ENCODE results near the gene SV2C. TPM values are rescaled to one million over a fixed set of nuclear protein-coding genes. Genes with fewer than 3 reads are reported as not detected.
"Not testable (repeated sequence)": the region's sequence is repeated elsewhere in the genome, so short reads cannot be mapped to it uniquely, and the experiment has no call there.

Gene SV2C
- total RNA-seq, result under 1 TPM; 0.02 to 0.10 TPM

DNA sequence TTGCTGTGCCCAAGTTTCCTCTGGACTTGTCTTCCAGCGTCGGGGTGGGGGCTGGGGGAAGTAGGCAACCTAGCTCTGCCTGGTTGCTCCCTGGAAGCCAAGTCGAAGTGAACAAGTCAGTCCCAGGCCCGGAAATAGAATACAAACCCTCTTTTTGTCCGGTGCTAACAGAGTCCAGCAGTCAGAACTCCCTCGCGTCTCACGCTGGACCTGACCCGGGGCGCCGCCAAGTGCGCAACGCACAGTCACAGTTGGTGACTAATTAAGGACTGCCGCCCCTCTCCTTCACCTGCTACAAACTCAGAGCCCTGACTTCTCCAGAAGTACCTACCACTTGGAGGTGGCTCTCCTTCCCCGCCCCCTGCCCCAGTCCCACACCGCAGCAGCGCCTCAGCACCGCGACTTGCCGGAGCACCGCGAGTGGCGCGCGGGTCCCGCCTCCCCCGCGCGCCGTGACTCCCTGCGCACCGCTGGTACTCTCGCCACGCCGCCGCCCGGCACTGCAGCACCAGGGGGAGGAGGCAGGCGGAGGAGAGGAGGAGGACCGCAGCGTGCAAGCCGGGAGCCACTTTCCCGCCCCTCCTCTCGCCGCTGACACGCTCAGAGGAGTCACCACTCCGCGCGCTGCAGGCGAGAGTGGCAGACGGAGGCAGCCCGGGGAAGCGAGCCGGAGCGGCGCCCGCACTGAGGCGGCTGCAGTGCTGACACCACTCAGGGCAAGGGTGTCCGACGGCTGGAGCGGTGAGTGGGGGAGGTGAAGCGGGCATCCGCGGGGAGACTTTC is at the start of gene SV2C:
Gene SV2C, plus strand, starts transcription at position 612 of the 783 bp plus-strand sequence. CDS start 48,368 bp downstream, outside the sequence.
- peaks cover 28% of the 10 kb centered on the region for H3K4me1 Mint-ChIP-seq (ENCODE audit: low read depth)
- H3K4me3 Mint-ChIP-seq, result peak within 1 kb of the TSS; percentile 69
- no peaks in the 10 kb centered on the region for H3K36me3 Mint-ChIP-seq
- CTCF ChIA-PET, result interaction anchor here (0.8 kb wide), 1 partner anchor 24 kb away, joined by 3 read pairs; no protein-coding TSS in a partner anchor
- POLR2A ChIA-PET, result no interaction called here
- H3K9me3 Mint-ChIP-seq, result no peaks in the 10 kb centered on the region
- H3K27ac Mint-ChIP-seq, result no peak within 1 kb of the TSS
- peaks cover 64% of the 10 kb centered on the region for H3K27me3 Mint-ChIP-seq
- peak; percentile 68 for DNase-seq
- intact Hi-C loops (cut with micrococcal nuclease), result no loop called here

- CTCF ChIA-PET; H3K27ac Mint-ChIP-seq; H3K36me3 Mint-ChIP-seq; intact Hi-C loops (cut with micrococcal nuclease); POLR2A ChIA-PET; H3K4me1 Mint-ChIP-seq (ENCODE audit: low read depth); H3K9me3 Mint-ChIP-seq: not testable (repeated sequence)
- peaks cover 16% of the 10 kb centered on the region for H3K27me3 Mint-ChIP-seq
- peak overlapping the region; percentile 54 for H3K4me3 Mint-ChIP-seq
- DNase-seq, result peak; percentile 36
These were observed 45.4 kb upstream of the SV2C start for GRCh38 chr5:76037736-76038151.

- CTCF ChIA-PET, result no interaction called here
- POLR2A ChIA-PET, result no interaction called here
- H3K36me3 Mint-ChIP-seq, result no peaks in the 10 kb centered on the region
- DNase-seq, result no peak
- peaks cover 18% of the 10 kb centered on the region for H3K27me3 Mint-ChIP-seq
- no peak overlapping the region for H3K4me3 Mint-ChIP-seq
- H3K27ac Mint-ChIP-seq, result no peak overlapping the region
- intact Hi-C loops (cut with micrococcal nuclease), result no loop called here
- peaks cover 2% of the 10 kb centered on the region for H3K9me3 Mint-ChIP-seq
- H3K4me1 Mint-ChIP-seq (ENCODE audit: low read depth), result peaks cover 7% of the 10 kb centered on the region
These were observed 45.0 kb upstream of the SV2C start for GRCh38 chr5:76038212-76038611.

DNA sequence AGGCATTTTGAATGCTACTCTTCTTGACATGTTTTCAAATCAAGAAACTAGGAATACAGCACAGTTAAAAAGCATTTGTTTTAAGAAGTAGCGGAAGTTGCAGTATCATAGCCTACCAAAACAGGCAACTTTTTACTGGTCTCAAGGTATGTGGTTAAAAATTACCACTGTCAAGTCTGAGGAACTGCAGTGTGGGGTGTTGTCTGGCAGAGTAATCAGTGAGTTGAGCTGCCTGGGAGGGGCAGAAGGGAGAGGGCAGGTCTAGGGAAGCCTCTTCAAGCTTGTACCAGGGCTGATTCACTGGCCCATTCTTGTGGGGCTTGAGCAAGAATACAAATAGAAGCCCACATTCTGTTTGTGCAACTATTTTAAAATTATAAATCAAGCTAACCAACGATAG is 42.4 kb upstream of the SV2C start:
- ChIA-PET CTCF (no interaction called here), POLR2A (no interaction called here)
- no peak for DNase-seq
- H3K4me1 Mint-ChIP-seq (ENCODE audit: low read depth), result peaks cover 7% of the 10 kb centered on the region
- H3K27me3 Mint-ChIP-seq, result peaks cover 21% of the 10 kb centered on the region
- H3K27ac Mint-ChIP-seq, result no peak overlapping the region
- intact Hi-C loops (cut with micrococcal nuclease), result no loop called here
- H3K4me3 Mint-ChIP-seq, result no peak overlapping the region
- no peaks in the 10 kb centered on the region for H3K36me3 Mint-ChIP-seq
- no peaks in the 10 kb centered on the region for H3K9me3 Mint-ChIP-seq

GRCh38 chr5:76041863-76042262 is 41.3 kb upstream of the SV2C start:
- Mint-ChIP-seq H3K4me1 (ENCODE audit: low read depth) (peaks cover 7% of the 10 kb centered on the region), H3K4me3 (no peak overlapping the region), H3K27ac (no peak overlapping the region), H3K27me3 (peaks cover 27% of the 10 kb centered on the region), H3K9me3 (no peaks in the 10 kb centered on the region), H3K36me3 (no peaks in the 10 kb centered on the region)
- ChIA-PET CTCF (no interaction called here), POLR2A (no interaction called here)
- peak; percentile 17 for DNase-seq
- intact Hi-C loops (cut with micrococcal nuclease), result no loop called here

DNA sequence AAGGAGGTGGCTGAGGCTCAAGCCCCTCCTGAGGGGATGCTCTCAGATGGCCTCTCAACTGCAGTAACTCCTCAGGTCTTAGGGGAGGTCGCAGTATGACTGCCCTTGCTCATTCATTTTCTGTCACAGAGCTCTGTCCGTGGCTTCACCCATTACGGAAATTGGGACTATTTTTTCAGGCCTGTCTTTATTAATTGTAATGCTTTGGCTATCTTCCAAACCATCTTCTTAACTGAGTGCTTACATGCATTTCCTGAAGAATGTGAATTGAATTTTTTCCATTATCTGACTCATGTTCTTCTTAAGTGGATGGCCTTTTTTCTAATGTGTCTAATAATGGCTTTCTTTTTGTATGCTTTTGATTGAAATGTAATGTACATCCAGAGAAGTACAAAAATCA is 36.4 kb upstream of the SV2C start:
- POLR2A ChIA-PET, result no interaction called here
- H3K36me3 Mint-ChIP-seq, result no peaks in the 10 kb centered on the region
- CTCF ChIA-PET, result no interaction called here
- intact Hi-C loops (cut with micrococcal nuclease), result no loop called here
- DNase-seq, result no peak
- no peaks in the 10 kb centered on the region for H3K4me1 Mint-ChIP-seq (ENCODE audit: low read depth)
- H3K27ac Mint-ChIP-seq, result no peak overlapping the region
- peaks cover 30% of the 10 kb centered on the region for H3K27me3 Mint-ChIP-seq
- no peak overlapping the region for H3K4me3 Mint-ChIP-seq
- no peaks in the 10 kb centered on the region for H3K9me3 Mint-ChIP-seq

- Mint-ChIP-seq H3K36me3 (no peaks in the 10 kb centered on the region), H3K9me3 (no peaks in the 10 kb centered on the region), H3K4me3 (no peak overlapping the region), H3K27me3 (peaks cover 20% of the 10 kb centered on the region), H3K4me1 (ENCODE audit: low read depth) (no peaks in the 10 kb centered on the region), H3K27ac (no peak overlapping the region)
- intact Hi-C loops (cut with micrococcal nuclease), result no loop called here
- POLR2A ChIA-PET, result no interaction called here
- DNase-seq, result no peak
- CTCF ChIA-PET, result no interaction called here
These were observed 33.0 kb upstream of the SV2C start for GRCh38 chr5:76050134-76050533.

DNA sequence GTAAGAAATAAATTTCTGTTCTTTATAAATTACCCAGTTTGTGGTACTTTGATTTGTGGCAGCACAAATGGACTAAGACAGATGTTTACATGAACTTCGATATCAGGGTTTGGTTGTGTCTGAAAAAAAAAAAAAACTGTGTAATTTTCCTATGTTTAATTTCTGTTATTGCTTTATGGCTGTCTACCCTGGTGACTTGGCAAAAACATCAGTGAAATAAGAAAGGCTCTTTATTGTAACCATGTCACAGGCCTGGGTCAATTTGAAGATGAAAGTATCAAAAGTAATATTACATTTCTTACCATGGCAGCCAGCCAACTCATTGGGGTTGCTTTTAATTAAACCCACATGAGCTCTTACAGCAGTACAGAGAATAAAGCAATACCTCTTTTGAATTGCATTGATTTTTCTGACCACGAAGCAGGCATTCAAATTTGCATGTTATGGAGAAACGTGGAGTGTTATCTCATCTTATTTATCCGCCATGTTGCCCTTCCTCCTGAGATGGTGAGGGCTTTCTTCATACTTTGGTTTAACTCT is 20.6 kb upstream of the SV2C start:
- intact Hi-C loops (cut with micrococcal nuclease), result no loop called here
- Mint-ChIP-seq H3K27me3 (peaks cover 10% of the 10 kb centered on the region), H3K4me1 (ENCODE audit: low read depth) (no peaks in the 10 kb centered on the region), H3K36me3 (no peaks in the 10 kb centered on the region), H3K9me3 (no peaks in the 10 kb centered on the region), H3K4me3 (no peak overlapping the region), H3K27ac (no peak overlapping the region)
- POLR2A ChIA-PET, result no interaction called here
- CTCF ChIA-PET, result no interaction called here
- DNase-seq, result no peak

DNA sequence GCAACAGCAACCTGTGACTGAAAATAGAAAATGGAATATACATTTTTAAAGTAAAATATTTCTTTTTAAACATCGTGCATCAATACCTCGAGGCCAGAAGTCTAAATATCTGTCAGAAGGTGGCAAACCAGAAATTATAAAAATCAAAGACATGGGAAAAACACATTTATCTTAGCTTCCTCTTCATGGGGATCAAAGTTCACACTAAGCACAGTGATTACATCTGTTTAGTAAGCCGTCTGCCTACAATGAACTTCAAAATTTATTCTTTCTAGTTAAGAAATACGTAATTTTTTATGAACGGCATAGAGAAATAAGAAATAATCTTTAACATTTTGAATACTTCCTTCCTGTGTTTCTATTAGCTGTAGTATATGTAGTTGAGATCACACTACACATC is 17.9 kb upstream of the SV2C start:
- H3K9me3 Mint-ChIP-seq, result no peaks in the 10 kb centered on the region
- DNase-seq, result no peak
- ChIA-PET CTCF (no interaction called here), POLR2A (no interaction called here)
- no peak overlapping the region for H3K4me3 Mint-ChIP-seq
- H3K27ac Mint-ChIP-seq, result no peak overlapping the region
- H3K36me3 Mint-ChIP-seq, result no peaks in the 10 kb centered on the region
- H3K27me3 Mint-ChIP-seq, result peaks cover 14% of the 10 kb centered on the region
- no peaks in the 10 kb centered on the region for H3K4me1 Mint-ChIP-seq (ENCODE audit: low read depth)
- intact Hi-C loops (cut with micrococcal nuclease), result no loop called here

DNA sequence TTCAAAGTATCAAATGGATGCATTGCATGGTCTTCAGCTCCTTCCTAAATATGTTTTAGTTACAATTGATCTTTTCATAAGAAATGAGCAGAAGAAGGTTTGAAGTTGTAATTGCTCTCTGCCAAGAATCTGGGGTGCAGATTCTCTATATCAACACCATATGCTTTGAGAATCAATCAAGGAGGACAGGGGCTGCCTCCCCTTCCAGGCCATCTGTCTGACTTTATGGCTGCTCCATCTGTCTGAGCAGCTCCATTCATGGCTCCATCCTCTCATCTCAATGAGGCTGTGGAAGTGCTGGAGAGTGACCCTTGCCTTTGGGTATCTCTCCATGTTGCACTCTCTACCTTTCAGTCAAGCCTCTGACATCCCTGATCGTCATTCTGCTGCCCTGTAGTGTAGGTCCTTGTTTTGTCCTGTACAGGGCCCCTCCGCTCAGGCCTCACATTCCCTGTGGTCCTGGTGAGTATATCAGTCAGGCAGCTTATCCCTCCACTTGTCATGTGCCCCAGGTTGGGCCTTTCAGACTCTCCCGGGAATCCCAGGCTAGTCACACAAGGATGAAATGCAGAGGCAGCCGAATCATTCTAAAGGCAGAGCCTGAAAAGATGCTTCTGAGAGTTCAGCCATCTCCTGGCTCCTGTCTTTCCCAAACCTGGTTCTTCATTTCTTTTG is 14.0 kb upstream of the SV2C start:
- DNase-seq, result no peak
- Mint-ChIP-seq H3K9me3 (no peaks in the 10 kb centered on the region), H3K4me3 (no peak overlapping the region), H3K27ac (no peak overlapping the region), H3K36me3 (no peaks in the 10 kb centered on the region), H3K27me3 (peaks cover 20% of the 10 kb centered on the region), H3K4me1 (ENCODE audit: low read depth) (no peaks in the 10 kb centered on the region)
- ChIA-PET POLR2A (no interaction called here), CTCF (no interaction called here)
- intact Hi-C loops (cut with micrococcal nuclease), result no loop called here

DNA sequence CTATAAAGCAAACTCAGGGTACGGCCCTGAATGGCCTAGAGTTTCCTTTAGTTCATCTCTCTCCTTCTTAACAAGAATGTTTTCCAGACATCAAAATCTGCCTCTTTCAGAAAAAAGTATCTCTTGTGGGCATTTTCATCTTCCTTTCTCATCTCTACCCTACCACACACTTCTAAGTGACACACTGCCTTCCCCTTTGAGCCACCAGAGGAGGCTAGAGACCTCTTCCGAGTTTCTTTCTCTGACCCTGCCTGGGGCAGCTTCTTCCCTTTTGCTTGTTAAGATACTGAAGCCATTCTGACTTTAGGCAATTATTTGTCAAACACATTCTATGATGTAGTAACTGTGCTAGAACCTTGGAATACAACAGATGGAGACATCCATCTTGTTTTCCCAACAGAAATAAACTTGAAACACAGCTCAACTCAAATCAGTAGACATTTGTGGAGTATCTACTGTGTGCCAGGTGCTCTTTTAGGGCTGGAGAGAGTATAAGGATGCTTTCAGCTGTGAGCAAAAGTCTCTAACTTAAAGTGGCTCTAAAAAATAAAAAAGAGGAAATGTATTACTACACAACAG is 8.6 kb upstream of the SV2C start:
- H3K36me3 Mint-ChIP-seq, result no peaks in the 10 kb centered on the region
- no peak overlapping the region for H3K27ac Mint-ChIP-seq
- H3K27me3 Mint-ChIP-seq, result peaks cover 46% of the 10 kb centered on the region
- ChIA-PET CTCF (interaction anchor here (0.9 to 4.0 kb wide), 11 partner anchors 23 to 700 kb away, joined by 3 to 27 read pairs (median 4); no protein-coding TSS in a partner anchor), POLR2A (no interaction called here)
- intact Hi-C loops (cut with micrococcal nuclease), result loop anchor here (1.0 kb wide), 2 partner anchors 101 to 182 kb away; no protein-coding TSS in a partner anchor
- peak; percentile 54 for DNase-seq
- H3K4me3 Mint-ChIP-seq, result no peak overlapping the region
- no peaks in the 10 kb centered on the region for H3K9me3 Mint-ChIP-seq
- H3K4me1 Mint-ChIP-seq (ENCODE audit: low read depth), result no peaks in the 10 kb centered on the region
